HepG2 (cell line): ENCODE data around the gene TMEM214. TPM values are rescaled to one million over a fixed set of nuclear protein-coding genes. Genes with fewer than 3 reads are reported as not detected.

Source experiments
- ADNP ChIP-seq: sonication (generic); formaldehyde crosslinking; IDR thresholded peaks from 2 replicates; pipeline ENCODE4 v1.4.0; 2020; ENCODE audit warnings: missing genetic modification reagents
- JUND ChIP-seq: sonication (generic); formaldehyde crosslinking; IDR thresholded peaks from 2 replicates; pipeline ENCODE4 v1.8.0; 2022; ENCODE audit warnings: mild to moderate bottlenecking, missing genetic modification reagents
- NPAS2 ChIP-seq: sonication (generic); formaldehyde crosslinking; IDR thresholded peaks from 2 replicates; pipeline ENCODE4 v1.8.0; 2022; ENCODE audit warnings: mild to moderate bottlenecking, missing genetic modification reagents, borderline replicate concordance
- polyA plus RNA-seq, 8 experiments: library from polyadenylated mRNA; depleted of rRNA in 3 of 8; stranded (reverse) in 7 of 8; unstranded in 1 of 8; fragments of >200 nt; fragmentation: Illumina TruSeq in 4 of 8; extraction: Trizol in 4 of 8; gene quantifications; 2 replicates each; pipeline versions ENCODE4 v1.2.1 to v1.2.3, GENCODE V29; 2011 to 2016; ENCODE audit warnings: low read depth in 4 of 8, missing spikeins in 1 of 8, mixed read lengths in 1 of 8; ENCODE audit not compliant: insufficient read depth in 1 of 8
- total RNA-seq, 5 experiments: library from RNA; depleted of rRNA; stranded (reverse); fragments of >200 nt; fragmentation: Illumina TruSeq; extraction: Trizol; gene quantifications; 2 replicates each; pipeline ENCODE4 v1.2.3, GENCODE V29; 2016; ENCODE audit warnings: low read depth in 1 of 5
- TF ChIP-seq, protein P1 (sequence below): sonication (generic); formaldehyde crosslinking; IDR thresholded peaks from 2 replicates; pipeline ENCODE4 v1.5.1; 2020; ENCODE audit warnings: mild to moderate bottlenecking, missing genetic modification reagents, borderline replicate concordance
- TF ChIP-seq, protein P2 (sequence below): sonication (generic); formaldehyde crosslinking; IDR thresholded peaks from 2 replicates; pipeline ENCODE4 v1.4.0; 2020; ENCODE audit warnings: missing genetic modification reagents
- TF ChIP-seq, protein P3 (sequence below): sonication (generic); formaldehyde crosslinking; IDR thresholded peaks from 2 replicates; pipeline ENCODE4 v1.4.0; 2020; ENCODE audit warnings: missing genetic modification reagents
- TF ChIP-seq, protein P4 (sequence below): sonication (generic); formaldehyde crosslinking; conservative IDR thresholded peaks from 2 replicates; pipeline ENCODE4 v1.8.0; 2022; ENCODE audit warnings: low read depth, missing genetic modification reagents
- TF ChIP-seq, protein P5 (sequence below): sonication (generic); formaldehyde crosslinking; IDR thresholded peaks from 2 replicates; pipeline ENCODE4 v1.9.0; 2021; ENCODE audit warnings: missing genetic modification reagents, borderline replicate concordance
- TF ChIP-seq, protein P6 (sequence below): sonication (generic); formaldehyde crosslinking; IDR thresholded peaks from 2 replicates; pipeline ENCODE4 v1.4.0; 2020; ENCODE audit warnings: missing genetic modification reagents, borderline replicate concordance

The TMEM214 gene
- total and polyA plus RNA-seq, 2 of the 13 experiments (the other 11 are each of a cell fraction or from before 2014, with no cell fraction given): 58.3 to 132 TPM

DNA sequence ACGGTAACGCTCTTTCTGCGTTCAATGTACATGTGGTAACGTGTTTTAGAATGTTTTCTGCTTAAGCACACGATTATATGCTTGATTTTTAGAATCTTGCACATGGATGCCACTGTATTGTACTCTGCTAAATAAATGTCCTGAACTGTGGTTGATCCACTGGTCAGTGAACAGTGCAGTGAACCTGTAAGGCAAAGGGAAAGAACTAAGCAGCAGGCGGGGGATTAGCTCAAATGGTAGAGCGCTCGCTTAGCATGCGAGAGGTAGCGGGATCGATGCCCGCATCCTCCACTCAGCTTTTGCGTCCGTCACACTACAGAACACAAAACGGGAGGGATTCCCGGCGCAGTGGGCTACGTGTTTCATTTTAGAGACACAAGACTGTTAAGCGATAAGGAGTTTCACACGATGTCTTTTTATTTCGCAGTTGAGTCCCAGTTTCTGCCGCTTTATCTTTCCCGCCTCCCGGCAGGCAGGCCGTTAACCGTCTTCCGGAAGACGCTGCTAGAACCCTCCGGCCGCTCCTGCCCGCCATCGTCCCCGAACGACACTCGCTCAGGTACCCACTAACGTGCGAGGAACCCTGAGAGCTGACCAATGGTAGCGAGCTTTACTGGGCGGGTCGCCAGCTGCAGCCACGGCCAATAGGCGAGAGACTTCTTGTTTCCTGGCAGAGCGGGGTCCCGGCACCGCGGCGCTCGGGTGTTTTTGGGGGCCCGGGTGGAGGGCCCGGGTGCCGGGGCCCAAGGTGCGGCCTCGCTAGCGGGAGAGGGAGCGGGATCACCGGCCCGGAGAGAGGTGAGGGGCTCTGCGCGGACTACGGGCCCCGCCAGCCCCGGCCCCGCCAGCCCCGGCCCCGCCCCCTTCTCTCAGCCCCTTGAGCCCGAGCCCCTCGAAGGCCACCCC, 18.5 kb downstream of the TMEM214 start, which contains the start of gene AGBL5 (continued):
- TF ChIP-seq, protein P1, sequence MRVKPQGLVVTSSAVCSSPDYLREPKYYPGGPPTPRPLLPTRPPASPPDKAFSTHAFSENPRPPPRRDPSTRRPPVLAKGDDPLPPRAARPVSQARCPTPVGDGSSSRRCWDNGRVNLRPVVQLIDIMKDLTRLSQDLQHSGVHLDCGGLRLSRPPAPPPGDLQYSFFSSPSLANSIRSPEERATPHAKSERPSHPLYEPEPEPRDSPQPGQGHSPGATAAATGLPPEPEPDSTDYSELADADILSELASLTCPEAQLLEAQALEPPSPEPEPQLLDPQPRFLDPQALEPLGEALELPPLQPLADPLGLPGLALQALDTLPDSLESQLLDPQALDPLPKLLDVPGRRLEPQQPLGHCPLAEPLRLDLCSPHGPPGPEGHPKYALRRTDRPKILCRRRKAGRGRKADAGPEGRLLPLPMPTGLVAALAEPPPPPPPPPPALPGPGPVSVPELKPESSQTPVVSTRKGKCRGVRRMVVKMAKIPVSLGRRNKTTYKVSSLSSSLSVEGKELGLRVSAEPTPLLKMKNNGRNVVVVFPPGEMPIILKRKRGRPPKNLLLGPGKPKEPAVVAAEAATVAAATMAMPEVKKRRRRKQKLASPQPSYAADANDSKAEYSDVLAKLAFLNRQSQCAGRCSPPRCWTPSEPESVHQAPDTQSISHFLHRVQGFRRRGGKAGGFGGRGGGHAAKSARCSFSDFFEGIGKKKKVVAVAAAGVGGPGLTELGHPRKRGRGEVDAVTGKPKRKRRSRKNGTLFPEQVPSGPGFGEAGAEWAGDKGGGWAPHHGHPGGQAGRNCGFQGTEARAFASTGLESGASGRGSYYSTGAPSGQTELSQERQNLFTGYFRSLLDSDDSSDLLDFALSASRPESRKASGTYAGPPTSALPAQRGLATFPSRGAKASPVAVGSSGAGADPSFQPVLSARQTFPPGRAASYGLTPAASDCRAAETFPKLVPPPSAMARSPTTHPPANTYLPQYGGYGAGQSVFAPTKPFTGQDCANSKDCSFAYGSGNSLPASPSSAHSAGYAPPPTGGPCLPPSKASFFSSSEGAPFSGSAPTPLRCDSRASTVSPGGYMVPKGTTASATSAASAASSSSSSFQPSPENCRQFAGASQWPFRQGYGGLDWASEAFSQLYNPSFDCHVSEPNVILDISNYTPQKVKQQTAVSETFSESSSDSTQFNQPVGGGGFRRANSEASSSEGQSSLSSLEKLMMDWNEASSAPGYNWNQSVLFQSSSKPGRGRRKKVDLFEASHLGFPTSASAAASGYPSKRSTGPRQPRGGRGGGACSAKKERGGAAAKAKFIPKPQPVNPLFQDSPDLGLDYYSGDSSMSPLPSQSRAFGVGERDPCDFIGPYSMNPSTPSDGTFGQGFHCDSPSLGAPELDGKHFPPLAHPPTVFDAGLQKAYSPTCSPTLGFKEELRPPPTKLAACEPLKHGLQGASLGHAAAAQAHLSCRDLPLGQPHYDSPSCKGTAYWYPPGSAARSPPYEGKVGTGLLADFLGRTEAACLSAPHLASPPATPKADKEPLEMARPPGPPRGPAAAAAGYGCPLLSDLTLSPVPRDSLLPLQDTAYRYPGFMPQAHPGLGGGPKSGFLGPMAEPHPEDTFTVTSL: no peak; the same call in none of the 2 replicates
- TF ChIP-seq, protein P2, sequence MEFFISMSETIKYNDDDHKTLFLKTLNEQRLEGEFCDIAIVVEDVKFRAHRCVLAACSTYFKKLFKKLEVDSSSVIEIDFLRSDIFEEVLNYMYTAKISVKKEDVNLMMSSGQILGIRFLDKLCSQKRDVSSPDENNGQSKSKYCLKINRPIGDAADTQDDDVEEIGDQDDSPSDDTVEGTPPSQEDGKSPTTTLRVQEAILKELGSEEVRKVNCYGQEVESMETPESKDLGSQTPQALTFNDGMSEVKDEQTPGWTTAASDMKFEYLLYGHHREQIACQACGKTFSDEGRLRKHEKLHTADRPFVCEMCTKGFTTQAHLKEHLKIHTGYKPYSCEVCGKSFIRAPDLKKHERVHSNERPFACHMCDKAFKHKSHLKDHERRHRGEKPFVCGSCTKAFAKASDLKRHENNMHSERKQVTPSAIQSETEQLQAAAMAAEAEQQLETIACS (CRISPR knock-in tag): peak; percentile 47; the same call in 1 of the 2 replicates
- TF ChIP-seq ADNP (CRISPR knock-in tag) (no peak), NPAS2 (no peak), JUND (CRISPR knock-in tag) (no peak)
- TF ChIP-seq, protein P3, sequence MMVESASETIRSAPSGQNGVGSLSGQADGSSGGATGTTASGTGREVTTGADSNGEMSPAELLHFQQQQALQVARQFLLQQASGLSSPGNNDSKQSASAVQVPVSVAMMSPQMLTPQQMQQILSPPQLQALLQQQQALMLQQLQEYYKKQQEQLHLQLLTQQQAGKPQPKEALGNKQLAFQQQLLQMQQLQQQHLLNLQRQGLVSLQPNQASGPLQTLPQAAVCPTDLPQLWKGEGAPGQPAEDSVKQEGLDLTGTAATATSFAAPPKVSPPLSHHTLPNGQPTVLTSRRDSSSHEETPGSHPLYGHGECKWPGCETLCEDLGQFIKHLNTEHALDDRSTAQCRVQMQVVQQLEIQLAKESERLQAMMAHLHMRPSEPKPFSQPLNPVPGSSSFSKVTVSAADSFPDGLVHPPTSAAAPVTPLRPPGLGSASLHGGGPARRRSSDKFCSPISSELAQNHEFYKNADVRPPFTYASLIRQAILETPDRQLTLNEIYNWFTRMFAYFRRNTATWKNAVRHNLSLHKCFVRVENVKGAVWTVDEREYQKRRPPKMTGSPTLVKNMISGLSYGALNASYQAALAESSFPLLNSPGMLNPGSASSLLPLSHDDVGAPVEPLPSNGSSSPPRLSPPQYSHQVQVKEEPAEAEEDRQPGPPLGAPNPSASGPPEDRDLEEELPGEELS (CRISPR knock-in tag): peak; percentile 78
- TF ChIP-seq, protein P4, sequence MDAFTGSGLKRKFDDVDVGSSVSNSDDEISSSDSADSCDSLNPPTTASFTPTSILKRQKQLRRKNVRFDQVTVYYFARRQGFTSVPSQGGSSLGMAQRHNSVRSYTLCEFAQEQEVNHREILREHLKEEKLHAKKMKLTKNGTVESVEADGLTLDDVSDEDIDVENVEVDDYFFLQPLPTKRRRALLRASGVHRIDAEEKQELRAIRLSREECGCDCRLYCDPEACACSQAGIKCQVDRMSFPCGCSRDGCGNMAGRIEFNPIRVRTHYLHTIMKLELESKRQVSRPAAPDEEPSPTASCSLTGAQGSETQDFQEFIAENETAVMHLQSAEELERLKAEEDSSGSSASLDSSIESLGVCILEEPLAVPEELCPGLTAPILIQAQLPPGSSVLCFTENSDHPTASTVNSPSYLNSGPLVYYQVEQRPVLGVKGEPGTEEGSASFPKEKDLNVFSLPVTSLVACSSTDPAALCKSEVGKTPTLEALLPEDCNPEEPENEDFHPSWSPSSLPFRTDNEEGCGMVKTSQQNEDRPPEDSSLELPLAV (CRISPR knock-in tag): peak; percentile 87; the same call in 1 of the 2 replicates
- TF ChIP-seq, protein P5, sequence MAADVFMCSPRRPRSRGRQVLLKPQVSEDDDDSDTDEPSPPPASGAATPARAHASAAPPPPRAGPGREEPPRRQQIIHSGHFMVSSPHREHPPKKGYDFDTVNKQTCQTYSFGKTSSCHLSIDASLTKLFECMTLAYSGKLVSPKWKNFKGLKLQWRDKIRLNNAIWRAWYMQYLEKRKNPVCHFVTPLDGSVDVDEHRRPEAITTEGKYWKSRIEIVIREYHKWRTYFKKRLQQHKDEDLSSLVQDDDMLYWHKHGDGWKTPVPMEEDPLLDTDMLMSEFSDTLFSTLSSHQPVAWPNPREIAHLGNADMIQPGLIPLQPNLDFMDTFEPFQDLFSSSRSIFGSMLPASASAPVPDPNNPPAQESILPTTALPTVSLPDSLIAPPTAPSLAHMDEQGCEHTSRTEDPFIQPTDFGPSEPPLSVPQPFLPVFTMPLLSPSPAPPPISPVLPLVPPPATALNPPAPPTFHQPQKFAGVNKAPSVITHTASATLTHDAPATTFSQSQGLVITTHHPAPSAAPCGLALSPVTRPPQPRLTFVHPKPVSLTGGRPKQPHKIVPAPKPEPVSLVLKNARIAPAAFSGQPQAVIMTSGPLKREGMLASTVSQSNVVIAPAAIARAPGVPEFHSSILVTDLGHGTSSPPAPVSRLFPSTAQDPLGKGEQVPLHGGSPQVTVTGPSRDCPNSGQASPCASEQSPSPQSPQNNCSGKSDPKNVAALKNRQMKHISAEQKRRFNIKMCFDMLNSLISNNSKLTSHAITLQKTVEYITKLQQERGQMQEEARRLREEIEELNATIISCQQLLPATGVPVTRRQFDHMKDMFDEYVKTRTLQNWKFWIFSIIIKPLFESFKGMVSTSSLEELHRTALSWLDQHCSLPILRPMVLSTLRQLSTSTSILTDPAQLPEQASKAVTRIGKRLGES (CRISPR knock-in tag): peak; percentile 91
- TF ChIP-seq, protein P6, sequence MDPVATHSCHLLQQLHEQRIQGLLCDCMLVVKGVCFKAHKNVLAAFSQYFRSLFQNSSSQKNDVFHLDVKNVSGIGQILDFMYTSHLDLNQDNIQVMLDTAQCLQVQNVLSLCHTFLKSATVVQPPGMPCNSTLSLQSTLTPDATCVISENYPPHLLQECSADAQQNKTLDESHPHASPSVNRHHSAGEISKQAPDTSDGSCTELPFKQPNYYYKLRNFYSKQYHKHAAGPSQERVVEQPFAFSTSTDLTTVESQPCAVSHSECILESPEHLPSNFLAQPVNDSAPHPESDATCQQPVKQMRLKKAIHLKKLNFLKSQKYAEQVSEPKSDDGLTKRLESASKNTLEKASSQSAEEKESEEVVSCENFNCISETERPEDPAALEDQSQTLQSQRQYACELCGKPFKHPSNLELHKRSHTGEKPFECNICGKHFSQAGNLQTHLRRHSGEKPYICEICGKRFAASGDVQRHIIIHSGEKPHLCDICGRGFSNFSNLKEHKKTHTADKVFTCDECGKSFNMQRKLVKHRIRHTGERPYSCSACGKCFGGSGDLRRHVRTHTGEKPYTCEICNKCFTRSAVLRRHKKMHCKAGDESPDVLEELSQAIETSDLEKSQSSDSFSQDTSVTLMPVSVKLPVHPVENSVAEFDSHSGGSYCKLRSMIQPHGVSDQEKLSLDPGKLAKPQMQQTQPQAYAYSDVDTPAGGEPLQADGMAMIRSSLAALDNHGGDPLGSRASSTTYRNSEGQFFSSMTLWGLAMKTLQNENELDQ (CRISPR knock-in tag): peak; percentile 67; the same call in 1 of the 2 replicates
